Hepatic stellate cell (primary cell): ENCODE data around the gene SHF.

ENCODE experiments used
- DNase-seq: peaks from one replicate; pipeline ENCODE4 v3.0.0; 2011; ENCODE audit warnings: low spot score

Gene SHF

DNA sequence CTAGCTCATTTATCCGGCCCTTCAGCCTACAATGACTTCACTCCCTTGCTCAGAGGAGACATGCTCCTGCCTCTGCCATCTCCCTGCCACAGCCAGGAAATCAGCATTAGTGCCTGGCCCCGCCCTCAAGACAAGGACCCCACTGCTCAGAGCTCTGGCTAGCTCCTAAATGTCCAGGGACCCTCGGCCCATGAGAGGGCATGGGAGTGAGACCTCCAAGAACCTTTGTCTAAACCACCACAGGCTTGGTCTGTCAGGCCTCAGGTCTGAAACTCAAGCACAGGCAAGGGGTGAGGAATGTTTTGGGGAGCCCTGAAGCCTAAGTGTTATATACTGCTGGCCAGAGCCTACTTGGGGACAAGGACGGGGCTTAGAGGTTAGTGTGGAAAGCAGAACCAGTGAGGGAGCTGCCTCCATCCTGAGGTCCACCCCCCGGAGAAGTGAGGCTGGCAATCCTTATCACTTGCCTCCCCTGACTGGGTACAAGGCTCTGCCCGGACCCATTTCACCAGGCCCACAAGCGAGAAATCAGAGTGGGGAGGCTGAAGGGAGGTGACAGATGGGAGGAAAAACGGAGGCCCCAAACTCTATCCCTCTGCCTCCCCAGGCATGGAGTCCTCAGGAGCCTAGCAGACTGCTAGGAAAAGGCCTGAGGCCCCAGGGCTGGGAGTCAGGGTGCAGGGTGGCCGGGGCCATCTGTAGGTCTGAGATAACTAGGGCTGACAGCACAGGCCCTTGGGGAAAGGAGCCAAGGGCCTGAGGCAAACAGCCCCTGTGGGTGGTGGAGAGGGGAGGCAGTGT is 18.8 kb downstream of the SHF start:
- DNase-seq, result no peak

DNA sequence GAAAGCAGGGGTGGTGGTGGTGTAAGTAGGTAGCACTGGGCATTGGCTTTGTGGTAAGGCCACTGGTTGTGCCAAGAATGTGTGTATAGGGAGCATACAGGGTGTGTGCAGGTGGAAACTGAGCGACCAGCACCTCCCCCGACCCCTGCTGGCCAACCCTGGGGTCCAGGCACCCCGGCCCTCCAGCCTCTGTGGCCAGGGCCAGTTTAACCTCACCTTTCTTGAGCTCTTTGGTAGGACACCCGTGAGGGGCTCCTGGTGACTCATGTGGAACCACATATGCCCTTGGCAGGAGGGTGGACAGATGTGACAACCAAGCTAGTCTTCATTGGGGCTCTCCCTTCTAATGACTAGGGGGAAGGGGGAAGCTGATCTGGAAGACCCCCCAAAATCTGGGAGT is 19.5 kb downstream of the SHF start:
- no peak for DNase-seq

DNA sequence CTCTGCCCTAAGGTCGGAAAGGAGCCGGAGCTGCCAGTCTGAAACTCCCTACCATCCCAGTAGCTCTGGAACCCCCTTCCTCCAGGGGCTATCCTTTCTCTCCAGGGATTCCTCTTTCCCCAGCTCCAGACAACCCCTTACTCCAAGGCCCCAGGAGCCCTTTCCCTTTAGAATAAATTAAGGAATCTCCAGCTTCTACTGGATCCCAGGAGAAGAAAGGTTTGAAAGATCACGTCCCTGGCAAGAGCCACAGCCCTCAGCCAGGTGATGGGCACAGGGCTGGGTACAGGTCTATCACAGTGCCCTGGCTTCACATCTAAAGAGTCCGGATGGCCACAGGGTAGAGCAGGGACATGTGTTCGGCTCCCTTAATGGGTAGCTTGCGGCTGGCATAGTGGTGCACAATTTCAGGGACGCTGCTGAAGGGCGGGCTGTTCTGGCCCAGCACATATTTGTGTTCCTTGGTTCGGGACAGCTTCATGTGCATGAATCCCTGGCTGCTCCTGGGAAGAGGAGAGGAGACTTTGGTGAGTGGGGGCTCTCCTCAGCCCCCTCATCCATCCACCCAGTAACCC is 20.0 kb downstream of the SHF start:
- no peak for DNase-seq

DNA sequence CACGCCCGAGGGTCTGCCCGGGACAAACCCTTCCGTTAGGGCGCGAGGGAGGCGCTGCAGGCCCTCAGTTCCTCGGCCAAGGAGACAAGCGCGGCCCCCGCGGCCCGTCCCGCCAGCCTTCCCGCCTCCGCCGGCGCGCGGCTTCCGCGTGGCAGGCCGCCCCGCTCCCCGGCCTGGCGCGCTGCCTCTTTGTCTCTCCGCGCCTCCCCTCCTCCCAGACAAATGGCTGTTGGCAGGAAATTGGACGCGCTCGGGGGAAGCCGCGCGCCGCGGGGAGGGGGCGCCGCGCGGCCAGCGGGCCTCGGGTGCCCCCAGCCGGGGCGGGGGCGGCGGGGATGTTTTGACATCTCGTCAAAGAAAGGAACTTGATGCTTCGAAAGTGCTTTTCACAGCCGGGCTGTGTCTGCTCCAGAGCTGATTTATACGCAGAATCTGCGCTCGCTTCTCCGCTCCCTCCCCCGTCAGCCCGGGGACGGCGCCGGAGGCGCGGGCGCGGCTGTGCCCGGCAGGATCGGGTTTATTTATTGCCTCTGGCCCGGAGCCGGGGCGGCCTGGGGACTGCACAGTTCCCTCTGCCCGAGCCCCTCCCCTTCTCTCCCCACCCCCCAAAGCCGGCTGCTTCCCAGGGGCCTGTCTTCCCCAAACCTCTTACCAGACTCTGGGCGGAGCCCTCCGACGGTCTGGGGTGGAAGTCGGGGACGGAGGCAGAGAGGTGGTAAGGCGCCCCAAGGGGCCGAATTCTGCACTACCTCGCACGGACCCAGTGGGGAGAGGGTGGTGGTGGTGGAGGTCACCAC is 20.7 kb downstream of the SHF start:
- DNase-seq, result peak; percentile 93

DNA sequence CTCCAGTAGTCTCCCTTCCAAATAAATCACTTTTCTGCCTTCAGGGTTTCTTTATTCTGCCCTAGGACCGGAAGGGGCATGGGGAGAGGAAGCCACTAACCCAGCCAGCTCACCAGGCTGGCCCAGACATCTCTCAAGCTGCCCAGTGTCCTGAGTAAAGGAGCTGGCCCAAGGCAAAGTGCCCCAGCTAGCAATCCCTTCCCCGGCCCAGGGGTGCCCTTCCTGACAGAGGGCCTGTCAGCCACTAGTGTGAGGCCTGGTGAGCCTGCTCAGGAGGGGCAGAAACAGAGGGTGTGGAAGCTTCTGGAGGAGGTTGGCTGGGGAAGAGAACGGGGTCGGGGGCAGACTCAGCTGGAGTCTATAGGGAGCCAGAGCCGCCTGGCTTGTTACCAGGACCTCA is 22.2 kb downstream of the SHF start:
- DNase-seq, result no peak

DNA sequence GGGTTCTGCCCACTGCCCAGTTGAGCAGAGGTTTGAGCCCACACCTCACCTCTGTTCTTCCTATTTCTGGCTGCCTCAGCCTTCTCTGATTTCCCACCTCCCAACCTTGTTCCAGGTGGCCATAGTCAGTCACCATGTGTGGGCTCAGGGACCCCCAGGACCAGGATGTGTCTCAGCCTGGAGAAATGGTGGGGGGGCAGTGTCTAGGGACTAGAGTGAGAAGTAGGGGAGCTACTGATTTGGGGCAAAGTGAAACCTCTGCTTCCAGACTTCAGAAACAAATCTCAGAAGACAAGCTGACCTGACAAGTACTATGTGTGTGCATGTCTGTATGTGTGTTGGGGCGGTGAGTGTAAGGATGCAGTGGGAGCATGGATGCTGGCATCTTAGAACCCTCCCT is 22.9 kb downstream of the SHF start:
- no peak for DNase-seq

DNA sequence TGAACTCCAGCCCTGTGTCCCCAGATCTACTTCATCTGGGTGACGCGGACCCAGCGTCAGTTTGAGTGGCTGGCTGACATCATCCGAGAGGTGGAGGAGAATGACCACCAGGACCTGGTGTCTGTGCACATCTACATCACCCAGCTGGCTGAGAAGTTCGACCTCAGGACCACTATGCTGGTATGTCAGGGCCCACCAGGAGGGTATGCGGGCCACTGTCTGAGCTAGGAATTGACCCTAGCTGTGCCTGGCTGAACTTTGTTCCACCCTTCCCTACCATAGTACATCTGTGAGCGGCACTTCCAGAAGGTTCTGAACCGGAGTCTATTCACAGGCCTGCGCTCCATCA is 24.3 kb downstream of the SHF start:
- DNase-seq, result no peak

DNA sequence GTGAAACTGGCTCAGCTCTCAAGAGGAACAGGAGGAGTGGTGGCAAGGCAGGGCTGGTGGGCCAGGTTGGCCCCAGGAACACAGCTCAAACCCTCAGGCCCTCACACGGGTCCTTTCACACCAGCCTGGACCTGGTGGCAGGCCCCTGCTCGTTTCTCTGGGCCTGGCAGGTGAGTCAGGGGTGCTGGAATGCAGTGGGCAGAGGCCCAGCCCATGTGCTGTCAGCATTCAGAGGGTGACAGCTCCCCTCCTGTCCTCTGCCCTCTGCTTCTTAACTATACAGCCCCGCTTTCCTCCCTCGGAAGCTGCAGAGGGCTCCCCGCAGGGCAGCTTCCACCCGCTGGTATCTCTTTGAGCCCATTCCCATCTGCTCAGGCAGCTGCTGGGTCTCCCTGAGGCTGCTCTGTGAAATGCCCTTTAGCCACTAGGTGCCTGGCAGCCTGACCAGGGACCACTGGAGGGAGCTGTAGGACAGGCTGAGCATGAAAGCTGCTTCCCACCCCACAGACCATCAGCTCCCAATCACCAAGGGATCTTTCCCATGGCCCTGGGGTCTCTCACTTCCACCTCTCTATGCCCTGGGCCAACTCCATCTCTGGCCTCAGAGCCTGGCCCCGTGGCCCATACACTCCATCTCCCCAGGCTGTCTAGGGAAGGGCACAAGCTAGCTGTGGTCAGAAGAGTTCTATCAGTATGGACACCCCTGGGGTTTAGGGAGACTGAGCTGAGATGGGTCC is 24.8 kb downstream of the SHF start:
- peak; percentile 97 for DNase-seq

DNA sequence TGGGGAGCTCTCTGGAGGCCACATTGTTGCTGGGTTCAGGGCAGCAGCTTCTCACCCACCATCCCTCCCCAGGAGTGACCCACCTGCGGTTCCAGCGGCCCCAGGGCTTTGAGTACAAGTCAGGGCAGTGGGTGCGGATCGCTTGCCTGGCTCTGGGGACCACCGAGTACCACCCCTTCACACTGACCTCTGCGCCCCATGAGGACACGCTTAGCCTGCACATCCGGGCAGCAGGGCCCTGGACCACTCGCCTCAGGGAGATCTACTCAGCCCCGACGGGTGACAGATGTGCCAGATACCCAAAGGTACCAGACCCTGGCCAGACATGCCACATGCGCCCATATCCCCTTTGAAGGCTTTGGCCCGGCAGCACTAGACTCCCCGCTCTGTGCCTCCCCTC is 26.1 kb downstream of the SHF start:
- DNase-seq, result no peak

DNA sequence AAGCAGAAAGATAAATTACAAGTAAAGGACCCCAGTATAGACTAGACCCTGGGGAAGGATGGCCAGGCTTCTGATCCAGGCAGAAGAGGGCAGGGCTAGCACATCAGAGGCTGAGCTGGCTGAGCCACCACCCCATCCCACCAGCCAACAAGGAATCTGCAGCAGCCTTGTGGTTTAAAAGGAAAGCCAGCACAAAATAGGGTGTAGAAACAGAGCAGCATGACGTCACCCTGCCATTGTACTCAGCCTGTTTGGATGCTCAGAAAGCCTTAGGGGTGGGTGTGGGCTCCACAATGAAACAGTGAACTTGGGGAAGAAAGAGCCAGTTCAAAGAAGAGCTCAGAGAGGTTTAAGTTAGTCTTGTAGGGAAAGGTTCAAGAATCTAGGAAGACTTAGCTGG is 29.8 kb downstream of the SHF start:
- peak; percentile 47 for DNase-seq

DNA sequence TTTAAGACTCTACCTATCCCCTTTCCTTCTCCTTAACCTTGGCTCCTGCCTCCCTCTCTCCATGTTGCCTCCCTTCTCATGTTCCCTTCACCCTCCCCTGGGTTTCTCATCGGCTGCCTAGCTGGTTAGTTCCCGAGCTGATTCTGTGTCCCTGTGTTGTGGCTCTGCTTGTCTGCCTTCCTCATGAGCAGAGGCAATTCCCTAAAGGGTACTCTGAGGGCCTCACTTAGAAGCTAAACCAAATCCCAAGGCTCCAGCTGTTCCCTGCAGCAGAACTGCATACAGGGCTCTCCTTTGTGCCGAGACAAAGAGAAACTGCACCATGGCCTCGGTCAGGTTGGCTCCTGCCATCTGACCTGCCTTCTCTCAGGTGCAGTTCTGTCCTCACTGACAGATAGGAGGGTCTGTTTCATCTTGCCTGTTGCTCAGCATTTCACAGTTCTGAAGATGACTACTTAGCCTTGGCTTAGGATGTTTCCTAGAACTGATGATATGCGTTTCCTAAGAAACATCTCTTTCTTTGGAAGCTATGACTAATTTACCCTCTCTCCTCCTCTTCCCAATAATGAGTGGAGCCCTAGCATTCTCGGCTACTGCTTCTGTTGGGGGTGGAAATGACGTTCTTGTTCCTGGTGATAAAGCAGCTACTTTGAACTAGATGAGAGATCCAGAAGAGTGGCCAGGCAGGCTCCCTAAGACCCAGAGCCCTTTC is 30.9 kb downstream of the SHF start:
- DNase-seq, result peak; percentile 76

DNA sequence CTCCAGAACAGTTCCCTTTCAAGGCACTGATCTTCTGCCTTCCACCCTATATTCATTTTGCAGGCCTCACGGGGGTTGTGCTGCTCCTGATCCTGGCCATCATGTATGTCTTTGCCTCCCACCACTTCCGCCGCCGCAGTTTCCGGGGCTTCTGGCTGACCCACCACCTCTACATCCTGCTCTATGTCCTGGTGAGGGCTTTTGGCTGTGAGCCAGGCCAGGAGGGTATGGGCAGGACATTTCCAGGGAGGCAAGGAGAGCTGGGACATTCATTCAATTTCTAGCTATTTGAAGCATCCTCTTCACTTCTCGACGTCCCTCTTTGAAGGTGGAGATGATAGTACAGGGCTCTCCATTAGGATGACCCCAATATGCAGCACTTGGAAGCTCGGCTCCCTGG is 32.0 kb downstream of the SHF start:
- no peak for DNase-seq

DNA sequence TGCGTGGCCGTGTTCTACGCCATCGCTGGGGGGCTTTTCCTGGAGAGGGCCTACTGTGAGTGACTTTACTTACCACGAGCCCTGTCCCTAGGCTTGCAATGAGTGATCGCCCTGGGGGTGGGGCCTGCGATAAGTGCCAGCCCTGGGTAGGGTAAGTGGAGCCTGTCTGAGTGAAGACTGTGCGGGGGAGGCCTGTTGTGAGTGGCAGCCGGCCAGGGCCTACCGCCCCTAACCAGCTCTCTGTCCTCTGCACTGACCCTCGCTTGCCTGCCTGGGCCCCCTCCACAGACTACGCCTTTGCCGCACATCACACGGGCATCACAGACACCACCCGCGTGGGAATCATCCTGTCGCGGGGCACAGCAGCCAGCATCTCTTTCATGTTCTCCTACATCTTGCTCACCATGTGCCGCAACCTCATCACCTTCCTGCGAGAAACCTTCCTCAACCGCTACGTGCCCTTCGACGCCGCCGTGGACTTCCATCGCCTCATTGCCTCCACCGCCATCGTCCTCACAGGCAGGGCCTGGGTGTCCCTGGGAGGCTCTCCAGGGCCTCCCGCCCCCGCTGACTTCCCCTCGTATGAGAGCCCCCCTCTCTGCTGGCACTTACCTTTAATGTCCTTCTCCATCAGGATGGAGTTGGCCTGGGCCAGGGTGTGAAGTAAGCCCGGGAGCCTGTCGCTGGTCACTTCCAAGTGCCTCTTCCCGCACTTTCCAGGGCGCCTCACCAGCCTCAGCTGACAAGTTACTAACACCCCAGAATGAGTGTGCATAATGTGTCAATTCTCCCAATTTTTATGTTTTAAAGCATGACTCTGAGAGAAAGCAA is 35.6 kb downstream of the SHF start:
- no peak for DNase-seq

DNA sequence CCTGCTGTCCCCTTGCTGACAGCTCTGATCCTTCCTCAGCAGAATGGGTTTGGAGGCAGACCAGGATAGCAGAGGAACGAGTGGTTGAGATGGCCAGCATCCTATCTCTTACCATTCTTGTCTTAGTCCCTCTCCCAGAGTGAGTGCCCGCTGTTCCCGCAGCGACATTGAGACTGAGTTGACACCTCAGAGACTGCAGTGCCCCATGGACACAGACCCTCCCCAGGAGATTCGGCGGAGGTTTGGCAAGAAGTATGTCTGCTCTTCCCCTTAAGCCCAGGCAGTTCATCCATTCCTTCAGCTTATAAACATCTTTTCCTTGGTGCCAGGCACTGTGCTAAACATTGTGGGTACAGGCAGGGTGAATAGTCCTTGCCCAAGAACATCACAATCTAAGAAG is 36.8 kb downstream of the SHF start:
- no peak for DNase-seq

DNA sequence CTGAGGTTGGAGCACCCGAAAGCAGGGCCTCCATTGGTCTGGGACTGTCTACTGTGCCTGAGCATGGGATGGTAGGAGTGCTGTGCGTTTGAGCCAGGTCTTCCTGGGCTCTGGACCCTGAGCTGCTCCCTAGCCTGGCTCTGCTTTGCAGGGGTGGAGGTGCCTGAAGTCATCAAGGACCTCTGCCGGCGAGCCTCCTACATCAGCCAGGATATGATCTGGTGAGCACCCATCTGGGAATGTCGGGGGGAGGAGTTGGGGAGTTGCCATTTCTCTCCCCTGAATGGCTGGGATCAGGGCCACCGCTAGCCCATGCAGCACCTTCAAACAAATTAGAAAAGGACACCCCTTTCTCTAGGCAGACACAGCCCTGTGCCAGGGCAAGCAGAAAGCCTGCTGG is 37.3 kb downstream of the SHF start:
- DNase-seq, result no peak

DNA sequence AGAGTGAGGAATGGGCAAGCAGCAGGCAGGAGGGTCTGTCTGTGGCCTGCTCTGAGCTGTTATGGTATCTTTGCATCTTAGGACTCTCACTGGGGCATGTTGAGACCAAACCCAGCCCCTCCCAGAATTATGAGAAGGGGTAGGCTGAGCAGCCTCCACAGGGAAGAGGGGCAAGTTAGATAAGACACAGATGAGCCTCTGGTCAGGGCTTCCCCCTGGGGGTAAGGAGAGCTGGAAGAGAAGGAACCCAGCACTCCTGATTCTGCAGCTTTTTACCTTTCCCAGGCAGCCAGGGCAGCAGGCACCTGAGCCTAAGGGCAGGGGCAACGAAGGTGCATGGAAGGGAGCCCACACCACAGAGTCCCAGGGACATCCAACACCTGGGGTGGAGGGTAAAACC is 38.7 kb downstream of the SHF start:
- DNase-seq, result no peak

DNA sequence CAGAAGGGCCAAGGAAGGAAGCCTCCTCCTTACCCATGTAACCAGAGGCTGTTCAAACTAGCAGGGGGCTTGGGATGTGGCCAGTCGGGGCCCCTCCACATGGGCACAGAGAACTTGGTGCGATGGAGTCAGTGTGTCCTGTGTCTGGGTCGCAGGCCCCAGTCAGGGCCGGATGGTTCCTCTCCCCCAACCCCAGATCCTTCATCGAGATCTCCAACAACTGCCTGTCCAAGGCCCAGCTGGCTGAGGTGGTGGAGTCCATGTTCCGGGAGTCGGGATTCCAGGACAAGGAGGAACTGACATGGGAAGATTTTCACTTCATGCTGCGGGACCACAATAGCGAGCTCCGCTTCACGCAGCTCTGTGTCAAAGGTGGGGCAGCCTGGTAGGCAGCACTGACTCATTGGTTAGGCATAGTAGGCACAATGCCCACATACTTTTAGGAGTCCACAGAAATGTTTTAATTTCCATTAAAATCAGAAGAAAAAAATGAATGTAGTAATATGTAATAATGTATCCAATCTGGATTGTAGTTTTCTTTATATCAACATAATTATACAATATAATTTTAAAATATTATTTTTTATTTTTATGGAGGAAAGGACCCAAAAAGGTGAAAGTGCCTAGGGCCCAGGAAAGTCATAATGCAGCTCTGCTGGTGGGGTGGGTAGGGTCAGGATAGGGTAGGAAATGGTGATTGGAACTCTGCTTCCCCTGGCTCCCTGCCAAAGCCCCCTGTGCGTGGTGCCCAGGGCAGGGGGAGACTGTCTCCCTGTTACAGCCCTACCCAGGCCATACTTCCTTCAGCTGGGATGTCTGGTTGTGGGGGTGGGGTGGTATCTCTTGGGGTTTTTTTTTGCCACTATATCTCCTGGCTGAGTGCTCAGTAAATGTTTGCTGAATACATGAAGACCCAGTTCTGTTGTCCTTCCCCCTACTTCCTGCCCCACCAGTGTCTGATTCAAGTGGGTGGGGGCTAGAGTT is 39.4 kb downstream of the SHF start:
- no peak for DNase-seq

DNA sequence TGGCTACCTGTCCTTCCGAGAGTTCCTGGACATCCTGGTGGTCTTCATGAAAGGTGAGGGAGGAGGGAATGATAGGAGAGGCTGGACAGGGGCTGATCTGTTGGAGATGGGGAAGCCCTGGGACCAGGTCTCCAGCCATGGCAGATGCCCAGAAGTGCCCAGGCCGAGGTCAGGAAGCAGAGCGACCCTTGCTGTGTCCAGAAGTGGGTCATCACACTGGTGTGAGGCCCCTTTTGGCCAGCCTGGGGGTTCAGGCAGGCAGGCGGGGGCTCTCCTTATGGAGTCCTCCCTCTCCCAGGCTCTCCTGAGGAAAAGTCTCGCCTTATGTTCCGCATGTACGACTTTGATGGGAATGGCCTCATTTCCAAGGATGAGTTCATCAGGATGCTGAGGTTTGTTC is 40.2 kb downstream of the SHF start:
- no peak for DNase-seq

DNA sequence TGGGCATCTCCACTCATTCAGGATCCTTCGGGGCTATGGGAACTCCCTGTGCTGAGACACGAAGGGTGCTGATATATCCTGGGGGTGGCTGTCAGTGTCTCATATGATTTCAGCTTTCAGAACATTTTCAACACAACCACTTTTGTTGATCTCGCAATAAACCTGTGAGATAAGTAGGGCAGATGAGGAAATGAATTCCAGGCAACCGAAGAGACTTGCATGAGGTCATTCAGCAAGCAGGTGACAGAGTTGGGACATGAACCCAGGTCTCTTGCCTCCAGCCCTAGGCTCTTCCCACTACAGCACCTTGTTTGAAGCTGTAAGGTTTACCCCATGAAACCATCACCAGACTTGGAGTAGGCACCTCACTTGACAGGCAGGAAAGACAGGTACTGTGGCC is 41.4 kb downstream of the SHF start:
- DNase-seq, result no peak

DNA sequence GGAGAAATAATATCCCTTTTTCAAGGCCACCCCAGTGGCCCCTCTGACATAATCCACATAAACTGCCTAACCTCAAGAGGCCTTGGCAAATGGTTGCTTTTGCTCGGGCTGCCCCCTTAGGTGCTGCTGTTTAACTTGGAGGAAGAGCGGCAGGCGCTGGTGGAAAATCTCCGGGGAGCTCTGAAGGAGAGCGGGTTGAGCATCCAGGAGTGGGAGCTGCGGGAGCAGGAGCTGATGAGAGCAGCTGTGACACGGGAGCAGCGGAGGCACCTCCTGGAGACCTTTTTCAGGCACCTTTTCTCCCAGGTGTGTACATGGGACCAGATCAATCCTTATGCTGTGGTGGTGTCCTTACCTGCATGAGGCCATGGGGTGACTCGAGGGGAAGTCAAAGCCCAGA is 43.0 kb downstream of the SHF start:
- no peak for DNase-seq
